ENCODE data around the gene PIP4K2A. TPM values are rescaled to one million over a fixed set of nuclear protein-coding genes. Genes with fewer than 3 reads are reported as not detected.

PIP4K2A gene
- total RNA-seq, 6 experiments from 2014 or later: 50.1 to 67.9 (median 58.9) TPM

- H3K4me3 Mint-ChIP-seq: no peak overlapping the region
- no peak for DNase-seq
- TF ChIP-seq, protein P1, sequence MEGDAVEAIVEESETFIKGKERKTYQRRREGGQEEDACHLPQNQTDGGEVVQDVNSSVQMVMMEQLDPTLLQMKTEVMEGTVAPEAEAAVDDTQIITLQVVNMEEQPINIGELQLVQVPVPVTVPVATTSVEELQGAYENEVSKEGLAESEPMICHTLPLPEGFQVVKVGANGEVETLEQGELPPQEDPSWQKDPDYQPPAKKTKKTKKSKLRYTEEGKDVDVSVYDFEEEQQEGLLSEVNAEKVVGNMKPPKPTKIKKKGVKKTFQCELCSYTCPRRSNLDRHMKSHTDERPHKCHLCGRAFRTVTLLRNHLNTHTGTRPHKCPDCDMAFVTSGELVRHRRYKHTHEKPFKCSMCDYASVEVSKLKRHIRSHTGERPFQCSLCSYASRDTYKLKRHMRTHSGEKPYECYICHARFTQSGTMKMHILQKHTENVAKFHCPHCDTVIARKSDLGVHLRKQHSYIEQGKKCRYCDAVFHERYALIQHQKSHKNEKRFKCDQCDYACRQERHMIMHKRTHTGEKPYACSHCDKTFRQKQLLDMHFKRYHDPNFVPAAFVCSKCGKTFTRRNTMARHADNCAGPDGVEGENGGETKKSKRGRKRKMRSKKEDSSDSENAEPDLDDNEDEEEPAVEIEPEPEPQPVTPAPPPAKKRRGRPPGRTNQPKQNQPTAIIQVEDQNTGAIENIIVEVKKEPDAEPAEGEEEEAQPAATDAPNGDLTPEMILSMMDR (IDR thresholded peaks at IDR 0.05): no peak
- H3K27me3 Mint-ChIP-seq (ENCODE audit: insufficient read depth): peaks cover 2% of the 10 kb centered on the region; the same call in 1 of the 2 replicates
- peaks cover 17% of the 10 kb centered on the region for H3K36me3 Mint-ChIP-seq (ENCODE audit: low read depth)
- H3K9me3 Mint-ChIP-seq: no peaks in the 10 kb centered on the region
- H3K4me1 Mint-ChIP-seq (ENCODE audit: low read depth): peaks cover 21% of the 10 kb centered on the region
- H3K27ac Mint-ChIP-seq: no peak overlapping the region
These were observed 13.9 kb downstream of the PIP4K2A start for GRCh38 chr10:22700489-22700888.

DNA sequence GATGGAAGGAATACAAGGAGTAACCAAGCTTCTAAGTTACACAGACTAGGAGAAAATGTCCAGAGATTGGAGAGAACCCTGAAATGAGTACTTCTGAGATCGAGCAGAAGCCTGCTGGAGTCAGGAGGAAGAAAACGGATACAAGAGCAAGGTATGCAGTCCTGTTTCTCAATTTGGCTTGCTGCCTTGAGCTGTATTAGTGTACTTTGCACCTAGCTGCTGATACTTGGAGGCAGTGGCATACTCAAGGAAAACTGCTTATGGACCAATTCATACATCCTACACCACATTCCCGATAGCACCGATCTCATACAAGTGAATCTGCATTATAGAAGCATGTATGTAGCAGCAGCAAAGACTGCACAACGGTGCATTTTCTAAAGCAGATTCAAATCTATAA, 14.4 kb downstream of the PIP4K2A start:
- no peak for DNase-seq
- TF ChIP-seq, protein P1 (IDR thresholded peaks at IDR 0.05): no peak
- Mint-ChIP-seq H3K27me3 (ENCODE audit: insufficient read depth) (peaks cover under 1% of the 10 kb centered on the region; the same call in 1 of the 2 replicates), H3K4me1 (ENCODE audit: low read depth) (peaks cover 21% of the 10 kb centered on the region), H3K36me3 (ENCODE audit: low read depth) (peaks cover 17% of the 10 kb centered on the region), H3K4me3 (no peak overlapping the region), H3K9me3 (no peaks in the 10 kb centered on the region), H3K27ac (no peak overlapping the region)

DNA sequence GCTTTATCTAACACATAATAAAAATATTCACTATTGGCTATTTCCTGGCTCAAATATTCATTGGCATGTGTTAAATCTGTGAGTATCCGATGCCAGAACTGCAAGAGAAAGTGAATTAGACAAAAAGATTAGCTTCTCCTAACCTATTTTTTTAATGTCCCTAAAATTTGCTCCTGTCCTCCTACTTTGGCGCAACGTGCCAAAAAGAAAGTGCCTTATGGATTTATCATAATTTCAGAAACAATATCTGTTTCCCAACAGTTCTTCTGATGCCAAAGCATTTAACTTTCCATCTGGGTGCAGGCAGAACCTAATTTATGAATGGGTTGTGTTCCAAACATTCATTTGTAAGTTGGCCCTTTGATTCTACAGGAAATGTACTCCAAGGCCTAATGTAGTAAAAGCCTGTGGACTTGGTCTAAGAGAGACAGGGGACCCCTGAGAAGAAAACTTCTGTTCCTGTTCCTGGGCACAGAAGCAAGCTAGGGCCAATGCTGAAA, 15.4 kb downstream of the PIP4K2A start:
- H3K27ac Mint-ChIP-seq: peak overlapping the region; percentile 46; the same call in 1 of the 2 replicates
- no peak overlapping the region for H3K4me3 Mint-ChIP-seq
- peaks cover 29% of the 10 kb centered on the region for H3K4me1 Mint-ChIP-seq (ENCODE audit: low read depth)
- TF ChIP-seq, protein P1 (IDR thresholded peaks at IDR 0.05): no peak
- H3K9me3 Mint-ChIP-seq: no peaks in the 10 kb centered on the region
- H3K27me3 Mint-ChIP-seq (ENCODE audit: insufficient read depth): peaks cover under 1% of the 10 kb centered on the region; the same call in 1 of the 2 replicates
- DNase-seq: no peak
- peaks cover 12% of the 10 kb centered on the region for H3K36me3 Mint-ChIP-seq (ENCODE audit: low read depth)

- Mint-ChIP-seq H3K27ac (no peak overlapping the region), H3K4me3 (no peak overlapping the region), H3K36me3 (ENCODE audit: low read depth) (peaks cover 9% of the 10 kb centered on the region), H3K27me3 (ENCODE audit: insufficient read depth) (peaks cover 1% of the 10 kb centered on the region; the same call in 1 of the 2 replicates), H3K4me1 (ENCODE audit: low read depth) (peaks cover 41% of the 10 kb centered on the region), H3K9me3 (no peaks in the 10 kb centered on the region)
- TF ChIP-seq, protein P1 (IDR thresholded peaks at IDR 0.05): no peak
- no peak for DNase-seq
These were observed 16.6 kb downstream of the PIP4K2A start for GRCh38 chr10:22697800-22698199.

GRCh38 chr10:22697101-22697500, 17.3 kb downstream of the PIP4K2A start:
- TF ChIP-seq, protein P1 (IDR thresholded peaks at IDR 0.05): no peak
- Mint-ChIP-seq H3K4me1 (ENCODE audit: low read depth) (peaks cover 42% of the 10 kb centered on the region), H3K27ac (no peak overlapping the region), H3K9me3 (no peaks in the 10 kb centered on the region), H3K36me3 (ENCODE audit: low read depth) (peaks cover 2% of the 10 kb centered on the region; the same call in 1 of the 2 replicates), H3K4me3 (no peak overlapping the region), H3K27me3 (ENCODE audit: insufficient read depth) (peaks cover 1% of the 10 kb centered on the region; the same call in 1 of the 2 replicates)
- no peak for DNase-seq
